Measurements from ENCODE around the gene MLKL.

- TF ChIP-seq TGIF2 (CRISPR knock-in tag; IDR thresholded peaks at IDR 0.05) (no peak), CTCF (CRISPR knock-in tag; IDR thresholded peaks at IDR 0.05) (no peak), ATF3 (CRISPR knock-in tag; IDR thresholded peaks at IDR 0.05) (no peak), SUZ12 (IDR thresholded peaks at IDR 0.05; ENCODE audit: low read depth, low read length) (no peak), SAFB2 (CRISPR knock-in tag; IDR thresholded peaks at IDR 0.05; ENCODE audit: borderline replicate concordance, low read depth) (no peak), SNAPC2 (CRISPR knock-in tag; IDR thresholded peaks at IDR 0.05) (no peak), RBM22 (optimal IDR thresholded peaks at IDR 0.05; ENCODE audit: low read length) (no peak), TBP (CRISPR knock-in tag; IDR thresholded peaks at IDR 0.05) (no peak)
Observed at GRCh38 chr16:74660383-74660782, 40.3 kb downstream of the MLKL start.

Measured in HepG2 (cell line).